GM12892 (cell line): ENCODE data around the gene AFDN.

Source experiments
- POLR2A ChIP-seq: IDR thresholded peaks from 2 replicates; pipeline ENCODE4 v1.6.1; 2011; ENCODE audit warnings: low read depth, low read length, control low read depth
- POLR2AphosphoS5 ChIP-seq: IDR thresholded peaks from 2 replicates; pipeline ENCODE4 v1.6.1; 2011; ENCODE audit warnings: low read depth, low read length, control low read depth
- TAF1 ChIP-seq: IDR thresholded peaks from 2 replicates; pipeline ENCODE4 v1.6.1; 2011; ENCODE audit warnings: low read depth, mild to moderate bottlenecking, control low read depth, low read length, borderline replicate concordance

DNA sequence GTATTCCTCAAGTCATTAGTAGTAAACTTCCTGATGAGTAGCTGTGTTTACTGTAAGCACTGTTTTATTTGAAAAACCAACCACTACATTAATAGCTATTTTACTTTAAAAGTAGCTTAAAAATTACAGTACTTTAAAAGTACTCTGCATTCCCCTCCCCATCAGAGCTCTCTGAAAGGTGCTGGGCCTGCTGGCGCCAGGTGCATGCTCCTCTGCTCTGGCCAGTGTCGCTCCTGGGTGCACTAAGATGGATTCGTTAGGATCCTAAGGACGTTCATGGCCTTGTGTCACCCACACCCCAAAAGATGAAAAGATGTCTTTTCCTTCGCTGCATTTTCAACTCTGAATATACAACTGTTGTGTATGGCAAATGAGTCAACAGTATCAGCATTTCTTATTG lies 126.8 kb downstream of the AFDN start:
- TF ChIP-seq POLR2A (no peak), TAF1 (no peak), POLR2AphosphoS5 (no peak)
